CD4-positive, alpha-beta T cell treated with Interferon alpha-2 for 1 hour (primary cell): ENCODE measurements around the gene CD164L2.
A peak's percentile ranks its signal among the peaks of the same experiment; 100 is the strongest.
"Not testable (repeated sequence)": the region's sequence is repeated elsewhere in the genome, so short reads cannot be mapped to it uniquely, and the experiment has no call there.

Source experiments
- DNase-seq, 2 donors: peaks; one replicate each; pipeline ENCODE4 v3.0.0-alpha.2; 2020 to 2022

The CD164L2 gene

GRCh38 chr1:27383039-27383605 is at the start of gene CD164L2:
TSS of gene CD164L2 (minus strand) at chr1:27383333. CDS start at chr1:27383239, 94 bp downstream.
- peak in 1 of 2 donors; percentile 53 for DNase-seq

- DNase-seq, result not testable (repeated sequence)
These were observed 49.6 kb upstream of the CD164L2 start for GRCh38 chr1:27432725-27433124.

GRCh38 chr1:27431601-27431940 is 48.4 kb upstream of the CD164L2 start:
- no peak for DNase-seq

DNA sequence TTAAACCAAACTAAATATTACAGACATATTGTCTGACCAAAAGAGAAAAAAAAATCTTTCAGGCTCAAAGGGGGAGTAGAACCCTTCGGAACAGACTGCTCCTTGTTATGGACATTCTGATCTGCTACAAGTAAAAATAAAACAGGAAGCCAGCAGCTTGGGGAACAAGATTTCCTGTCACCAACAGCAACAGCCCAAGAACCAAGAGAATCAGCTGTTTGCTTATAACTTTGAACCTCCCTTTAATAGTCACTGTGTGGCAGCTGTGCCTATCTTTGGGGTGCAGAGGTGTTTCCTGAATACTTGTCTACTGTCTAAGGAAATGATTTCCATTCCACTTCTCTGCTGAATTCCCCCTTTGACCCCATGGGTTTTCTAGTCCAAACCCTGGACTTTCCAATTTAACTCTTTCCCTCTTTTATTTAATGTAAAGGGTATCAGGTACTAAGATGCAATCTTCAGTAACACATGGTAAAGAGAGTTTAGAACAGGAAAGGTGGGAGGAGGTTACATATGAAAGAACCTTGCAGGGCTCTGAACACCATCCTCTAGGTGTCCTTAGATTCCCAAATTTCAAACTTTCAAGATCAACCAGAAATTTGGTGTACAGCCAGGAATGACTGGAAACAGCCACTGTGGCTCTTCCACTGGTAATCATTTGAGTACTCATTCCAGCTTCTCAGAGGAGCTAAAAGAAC is 47.9 kb upstream of the CD164L2 start:
- DNase-seq, result peak; percentile 26 to 56

DNA sequence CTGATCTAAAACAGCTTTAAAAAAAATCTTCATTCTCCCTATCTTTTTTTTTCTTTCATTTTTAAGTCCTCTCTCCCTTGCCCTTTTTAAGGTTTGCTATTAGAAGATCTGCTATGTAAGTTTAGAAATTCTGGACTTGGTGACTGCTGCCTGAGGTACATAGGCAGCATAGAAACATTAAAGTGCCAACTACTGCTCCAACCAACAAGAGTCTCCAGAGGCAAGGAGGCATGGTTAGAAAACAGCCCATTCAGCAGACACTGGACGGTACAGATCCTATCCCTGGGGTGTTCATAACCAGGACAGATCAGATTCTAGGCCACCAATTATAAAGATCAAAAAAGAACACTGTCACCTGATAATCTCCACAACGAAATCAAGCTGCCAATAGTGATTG is 45.9 kb upstream of the CD164L2 start:
- DNase-seq, result no peak

GRCh38 chr1:27428316-27429028 is 45.3 kb upstream of the CD164L2 start:
- DNase-seq, result no peak

- DNase-seq, result no peak
These were observed 44.7 kb upstream of the CD164L2 start for GRCh38 chr1:27427816-27428315.

DNA sequence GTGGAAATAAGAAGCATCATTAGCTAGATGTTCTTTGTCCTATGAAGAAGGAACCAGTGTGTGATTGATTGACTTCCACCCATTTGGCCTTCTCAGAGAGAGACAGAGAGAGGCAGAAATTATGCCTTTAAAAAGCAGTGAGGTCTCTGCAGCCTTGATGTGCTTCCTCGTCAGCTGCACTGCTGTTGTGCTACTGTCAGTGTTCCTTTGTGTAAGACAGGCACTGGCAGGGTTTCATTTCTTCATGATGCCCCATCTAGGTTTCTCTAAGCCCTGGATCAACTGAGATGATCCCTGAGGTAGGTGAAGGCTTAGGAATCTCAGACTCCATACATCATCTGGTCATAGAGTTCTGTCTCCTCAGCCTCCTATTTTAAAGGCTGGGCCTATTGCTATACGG is 44.2 kb upstream of the CD164L2 start:
- no peak for DNase-seq

GRCh38 chr1:27423709-27424108 is 40.6 kb upstream of the CD164L2 start:
- no peak for DNase-seq

DNA sequence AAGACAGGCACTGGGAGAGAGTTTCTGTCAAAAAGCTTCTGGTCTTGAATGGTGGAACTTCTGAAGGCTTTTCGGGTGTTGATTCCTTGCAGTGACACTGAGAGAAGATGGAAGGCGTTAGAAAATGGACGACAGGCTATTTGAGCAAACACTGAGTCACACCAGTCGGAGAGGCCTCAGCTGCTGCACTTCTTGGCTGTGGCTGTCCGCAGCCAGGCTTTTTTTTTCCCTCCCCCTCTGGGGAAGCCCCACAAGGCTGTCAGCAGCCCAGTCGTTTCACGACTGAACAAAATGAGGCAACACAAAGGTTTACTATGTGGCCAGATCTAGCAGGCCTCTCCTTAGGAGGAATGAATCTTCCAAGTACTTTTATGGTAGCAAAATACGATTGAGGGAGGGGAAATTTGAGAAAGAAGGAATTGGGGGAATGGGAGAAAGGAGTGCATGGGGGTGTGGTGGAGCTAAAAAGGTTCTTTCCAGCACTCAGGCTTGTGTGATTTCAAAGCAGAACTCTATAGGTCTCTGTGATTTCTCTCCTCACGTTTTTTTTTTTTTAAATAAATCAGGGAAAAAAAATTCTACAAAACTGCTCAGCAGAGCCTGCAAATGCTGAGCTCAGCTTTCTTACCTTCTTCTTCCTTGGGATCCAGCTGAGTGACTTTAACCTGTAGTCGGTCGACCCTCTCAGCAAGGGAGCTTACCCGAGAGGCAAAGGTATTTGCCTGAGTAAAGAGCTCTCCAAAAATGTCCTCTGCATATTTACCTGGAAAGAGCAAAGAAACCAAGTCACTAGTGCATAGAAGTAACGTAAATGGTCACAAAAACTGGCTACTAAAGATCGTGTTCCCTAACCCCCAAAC is 35.4 kb upstream of the CD164L2 start:
- peak in 1 of 2 donors; percentile 40 for DNase-seq

DNA sequence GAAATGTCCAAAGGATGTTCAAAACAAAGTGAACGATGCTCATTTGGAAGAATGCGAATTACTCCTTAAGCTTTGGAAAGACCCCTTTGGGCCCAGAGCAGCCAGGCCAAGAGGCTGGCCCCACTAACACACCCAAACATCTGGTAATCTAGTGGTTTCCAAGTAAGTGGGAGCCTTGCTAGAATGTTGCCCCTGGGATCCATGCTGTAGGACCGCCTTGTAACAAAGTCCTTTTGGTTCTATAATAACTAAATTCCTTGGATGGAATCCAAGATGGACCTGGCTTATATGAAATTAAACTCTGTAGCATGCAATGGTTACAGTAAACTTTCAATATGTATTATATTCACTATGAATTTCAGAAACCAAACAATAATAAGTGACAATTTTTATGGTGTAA is 34.6 kb upstream of the CD164L2 start:
- DNase-seq, result no peak

DNA sequence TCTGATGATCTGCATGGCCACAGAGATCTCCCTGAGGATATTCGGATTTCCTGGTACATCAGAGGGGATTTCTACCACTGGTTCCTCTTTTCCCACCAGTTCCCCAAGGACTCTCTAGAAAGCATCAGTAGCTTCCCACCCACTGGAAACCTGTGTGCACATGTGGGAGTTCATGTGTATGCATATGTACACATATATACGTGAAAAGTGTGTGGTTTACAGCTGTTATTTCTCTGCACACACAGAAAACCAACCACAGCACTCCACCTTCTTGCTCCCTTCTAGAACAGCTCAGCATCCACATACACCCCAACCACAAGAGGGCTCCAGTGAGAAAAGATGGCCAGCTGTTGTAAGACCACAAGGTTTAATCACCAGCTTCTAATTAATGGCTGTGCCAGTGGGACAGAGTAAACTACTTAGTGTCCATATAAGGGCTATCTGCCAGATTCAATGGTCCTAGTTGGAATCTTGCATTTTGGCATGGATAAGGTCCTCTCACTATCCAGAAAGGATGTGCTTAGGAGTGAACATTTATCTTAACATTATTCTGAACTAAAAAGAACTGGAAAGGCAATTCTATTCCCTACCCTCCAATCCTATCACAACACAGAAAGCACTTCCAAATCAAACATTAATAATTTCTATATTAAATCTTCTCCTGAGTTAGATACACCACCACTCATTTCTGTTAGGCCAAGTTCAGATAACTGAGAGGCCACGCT is 33.4 kb upstream of the CD164L2 start:
- DNase-seq, result peak; percentile 71 to 77

GRCh38 chr1:27414091-27414490 is 31.0 kb upstream of the CD164L2 start:
- DNase-seq, result no peak

GRCh38 chr1:27413004-27413403 is 29.9 kb upstream of the CD164L2 start:
- DNase-seq, result no peak

- DNase-seq, result no peak
These were observed 29.4 kb upstream of the CD164L2 start for GRCh38 chr1:27412502-27412901.

DNA sequence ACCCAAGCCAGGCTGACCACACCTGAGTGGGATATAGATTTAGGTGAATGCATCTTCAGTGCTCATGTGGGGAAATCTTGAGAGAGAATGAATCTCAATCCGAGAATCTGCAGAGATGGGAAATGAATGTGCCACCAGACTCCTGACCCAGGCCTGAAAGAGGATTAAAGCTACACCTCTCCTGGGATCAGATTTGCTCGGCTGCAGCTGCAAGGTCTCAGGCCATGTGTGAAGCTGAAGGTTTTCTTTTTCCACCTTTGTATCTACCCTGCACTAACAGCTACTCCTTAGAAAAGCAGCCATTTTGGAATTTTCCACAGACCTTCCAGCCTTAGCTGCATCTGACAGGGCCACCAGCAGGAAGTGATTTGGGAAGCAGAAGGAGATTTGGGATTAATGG is 27.6 kb upstream of the CD164L2 start:
- DNase-seq, result no peak

- no peak for DNase-seq
These were observed 26.5 kb upstream of the CD164L2 start for GRCh38 chr1:27409669-27410068.

DNA sequence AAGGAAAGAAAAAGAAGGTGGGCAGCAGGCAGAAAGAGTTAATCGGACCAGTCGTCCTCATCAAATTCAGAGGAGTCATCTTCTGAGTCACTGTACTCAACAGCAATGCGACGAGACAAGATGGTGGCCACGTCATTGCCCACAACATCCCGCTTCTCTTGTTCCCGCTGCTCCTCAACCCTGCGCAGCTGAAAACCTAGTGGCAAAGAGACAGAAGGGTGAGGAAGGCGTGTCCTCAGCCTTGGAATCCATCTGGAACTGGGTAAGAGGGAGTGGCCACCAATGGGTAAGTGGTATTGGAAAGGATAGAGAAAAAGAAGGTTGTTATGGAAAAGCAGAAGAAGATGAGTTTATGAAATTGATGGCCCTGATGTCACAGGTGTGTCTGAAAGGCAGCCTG is 25.0 kb upstream of the CD164L2 start:
- DNase-seq, result no peak

GRCh38 chr1:27406791-27407190 is 23.7 kb upstream of the CD164L2 start:
- peak in 1 of 2 donors; percentile 42 for DNase-seq

DNA sequence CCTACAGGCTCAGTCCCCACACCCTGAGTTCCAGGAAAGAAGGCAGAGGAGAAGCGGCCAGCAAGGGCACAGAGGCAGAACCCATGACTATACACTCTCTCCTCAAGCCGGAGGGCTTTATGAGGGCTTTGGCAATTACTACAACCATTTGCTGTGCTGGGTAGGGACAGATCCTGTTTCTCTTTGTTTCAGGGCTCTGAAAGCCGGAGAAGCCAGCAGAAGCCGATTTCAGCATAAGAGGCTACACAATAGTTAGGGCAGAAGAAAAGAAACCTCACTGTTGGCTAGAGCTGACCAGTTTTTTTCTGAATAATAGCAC is 23.2 kb upstream of the CD164L2 start:
- no peak for DNase-seq

GRCh38 chr1:27405598-27406361 is 22.6 kb upstream of the CD164L2 start:
- not testable (repeated sequence) for DNase-seq

GRCh38 chr1:27405074-27405473 is 21.9 kb upstream of the CD164L2 start:
- no peak for DNase-seq
